Small intestine (tissue), 16 donors: Measurements from ENCODE around the gene HAGHL. TPM values are rescaled to one million over a fixed set of nuclear protein-coding genes. Genes with fewer than 3 reads are reported as not detected.
A peak's percentile ranks its signal among the peaks of the same experiment; 100 is the strongest.

ENCODE experiments used
- DNase-seq, 2 donors: peaks; one replicate each; pipeline versions ENCODE4 v3.0.0 to v3.0.0-alpha.2; 2013
- FAIRE-seq: peaks from 2 replicates; lab custom pipeline; 2012; peaks lifted over from hg19 to GRCh38; lab: Jason Lieb, UNC
- H3K27ac ChIP-seq, 3 donors: one replicate each; pipeline ENCODE4 v1.5.1; 2013; ENCODE audit warnings: low read length in 2 of 3, mild to moderate bottlenecking in 2 of 3, control low read depth in 1 of 3, inconsistent platforms in 1 of 3, low read depth in 1 of 3, moderate library complexity in 1 of 3
- H3K27me3 ChIP-seq, 3 donors: one replicate each; pipeline ENCODE4 v1.6.1; 2013; ENCODE audit warnings: low read length in 3 of 3, inconsistent platforms in 1 of 3; ENCODE audit not compliant: control insufficient read depth in 3 of 3, insufficient read depth in 3 of 3
- H3K36me3 ChIP-seq, 3 donors: one replicate each; pipeline ENCODE4 v1.6.1; 2013; ENCODE audit warnings: low read length in 3 of 3, inconsistent platforms in 1 of 3, low read depth in 1 of 3, mild to moderate bottlenecking in 1 of 3, moderate library complexity in 1 of 3; ENCODE audit not compliant: control insufficient read depth in 3 of 3, insufficient read depth in 2 of 3
- H3K4me1 ChIP-seq, 3 donors: one replicate each; pipeline ENCODE4 v1.6.1; 2013; ENCODE audit warnings: low read length in 2 of 3, inconsistent platforms in 1 of 3, low read depth in 1 of 3, mild to moderate bottlenecking in 1 of 3, moderate library complexity in 1 of 3; ENCODE audit not compliant: control insufficient read depth in 3 of 3, insufficient read depth in 2 of 3
- H3K4me3 ChIP-seq, 3 donors: one replicate each; pipeline ENCODE4 v1.5.1; 2013; ENCODE audit warnings: low read length in 3 of 3, control low read depth in 1 of 3, inconsistent platforms in 1 of 3, low read depth in 1 of 3, mild to moderate bottlenecking in 1 of 3, moderate library complexity in 1 of 3
- H3K9me3 ChIP-seq, 2 donors: one replicate each; pipeline ENCODE4 v1.6.1; 2013; ENCODE audit warnings: low read depth in 1 of 2, low read length in 1 of 2; ENCODE audit not compliant: control insufficient read depth in 2 of 2, insufficient read depth in 1 of 2
- WGBS, 3 donors: extraction: QIAGEN DNeasy Blood & Tissue Kit; methylation state at CpG; one replicate each; pipeline ENCODE4 v1.1.7; 2013; 5-methylcytosine and 5-hydroxymethylcytosine counted together
- long read RNA-seq, 10 donors: transcript quantifications; one replicate each; lab custom pipeline, GENCODE V29; 2026
- polyA plus RNA-seq, 4 donors: library from polyadenylated mRNA; stranded (reverse) in 3 of 4; unstranded in 1 of 4; fragments of 200-250 nt in 3 of 4; fragments of 120-200 nt in 1 of 4; gene quantifications; one replicate each; pipeline versions ENCODE4 v1.2.1 to v1.2.3, GENCODE V29; 2013
- donor health status: healthy with polysubstance abuse.
- donor health status: control.
- donor health status: control.
- donor health status: Bipolar disorder and iron deficiency.
- donor health status: healthy.

Gene HAGHL
- polyA plus RNA-seq, result 1 to 10 TPM; 1.4 to 4.8 (median 3.4) TPM
- long read RNA-seq, donor 1, result 0 reads
- long read RNA-seq, donor 2, result 0 reads
- long read RNA-seq, donor 3, partial matches to known transcripts, result 0 of 2 reads
- long read RNA-seq, donor 3, other reads (novel, unspliced or antisense), result 0 of 2 reads
- long read RNA-seq, donor 4, result 0 reads
- long read RNA-seq, donor 5, result 0 reads
- long read RNA-seq, donor 6, partial matches to known transcripts, result 0 of 1 reads
- long read RNA-seq, donor 6, other reads (novel, unspliced or antisense), result 0 of 1 reads
- long read RNA-seq, donor 7, partial matches to known transcripts, result 0 of 3 reads
- long read RNA-seq, donor 7, other reads (novel, unspliced or antisense), result 0 of 3 reads
- long read RNA-seq, donor 8, result 0 reads
- long read RNA-seq, donor 9, result 0 reads
- long read RNA-seq, donor 10, partial matches to known transcripts, result 5 of 5 reads
- long read RNA-seq, donor 10, other reads (novel, unspliced or antisense), result 0 of 5 reads

DNA sequence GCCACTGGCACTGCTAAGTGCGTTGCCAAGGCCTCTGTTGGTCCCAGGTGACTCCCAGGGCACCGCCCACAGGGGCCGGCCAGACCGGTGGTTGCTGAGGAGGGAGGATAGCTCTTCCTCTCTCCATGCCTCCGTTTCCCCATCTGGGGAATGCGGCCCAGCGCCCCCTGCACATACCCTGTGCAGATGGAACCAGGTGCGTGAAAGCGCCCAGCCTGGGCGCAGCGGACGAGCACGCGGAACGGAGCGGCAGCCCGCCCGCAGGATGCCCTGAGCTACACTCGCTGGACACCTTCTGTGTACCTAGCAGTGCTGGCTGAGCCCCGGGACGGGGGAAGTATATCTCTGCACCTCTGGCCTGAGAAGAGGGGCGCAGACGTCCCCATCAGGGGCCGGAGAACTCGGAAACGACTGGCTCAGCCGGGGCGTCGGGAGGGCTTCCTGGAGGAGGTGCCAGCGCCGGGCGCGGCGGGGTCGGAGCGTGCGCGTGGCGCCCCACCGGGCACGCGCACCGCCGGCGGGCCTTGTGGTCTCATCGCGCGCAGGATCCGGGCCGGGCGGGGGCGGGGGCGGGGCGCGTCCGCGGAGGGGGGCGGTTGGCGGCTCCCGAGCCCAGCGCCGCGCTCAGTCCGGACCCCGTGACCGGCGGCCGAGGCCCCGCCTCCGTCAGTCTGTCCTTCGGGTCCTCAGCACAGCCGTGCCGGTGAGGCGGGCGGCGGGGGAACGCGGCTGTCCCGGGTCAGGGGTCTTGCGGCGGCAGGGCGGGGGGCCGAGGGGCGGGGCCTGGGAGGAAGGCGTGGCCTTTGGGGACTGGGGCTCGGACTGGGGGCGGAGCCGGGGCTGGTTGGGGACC is at the start of gene HAGHL, which contains the start of gene CCDC78:
Gene HAGHL, plus strand, starts transcription at position 669 of the 853 bp plus-strand sequence. CDS start 404 bp downstream, outside the sequence.
Gene CCDC78, minus strand, starts transcription at position 6 of the 853 bp plus-strand sequence. CDS start 76 bp downstream, outside the sequence.
- H3K27ac ChIP-seq, result no peak within 1 kb of the TSS
- WGBS, 3 donors, result 1 to 2% (median 2%) methylated on average over 49 to 88 of the region's 88 CpGs
- FAIRE-seq (no peak), DNase-seq (peak in 1 of 2 donors; percentile 46)
- peaks cover 0 to 23% (median 4%) of the 10 kb centered on the region in 3 donors for H3K4me1 ChIP-seq
- peaks cover 2 to 5% of the 10 kb centered on the region in 2 donors for H3K9me3 ChIP-seq
- H3K4me3 ChIP-seq, result peak within 1 kb of the TSS; percentile 25 to 52 (median 41)
- peaks cover 0 to 22% (median 10%) of the 10 kb centered on the region in 3 donors for H3K27me3 ChIP-seq
- peaks cover 0 to 45% (median 0%) of the 10 kb centered on the region in 3 donors for H3K36me3 ChIP-seq

DNA sequence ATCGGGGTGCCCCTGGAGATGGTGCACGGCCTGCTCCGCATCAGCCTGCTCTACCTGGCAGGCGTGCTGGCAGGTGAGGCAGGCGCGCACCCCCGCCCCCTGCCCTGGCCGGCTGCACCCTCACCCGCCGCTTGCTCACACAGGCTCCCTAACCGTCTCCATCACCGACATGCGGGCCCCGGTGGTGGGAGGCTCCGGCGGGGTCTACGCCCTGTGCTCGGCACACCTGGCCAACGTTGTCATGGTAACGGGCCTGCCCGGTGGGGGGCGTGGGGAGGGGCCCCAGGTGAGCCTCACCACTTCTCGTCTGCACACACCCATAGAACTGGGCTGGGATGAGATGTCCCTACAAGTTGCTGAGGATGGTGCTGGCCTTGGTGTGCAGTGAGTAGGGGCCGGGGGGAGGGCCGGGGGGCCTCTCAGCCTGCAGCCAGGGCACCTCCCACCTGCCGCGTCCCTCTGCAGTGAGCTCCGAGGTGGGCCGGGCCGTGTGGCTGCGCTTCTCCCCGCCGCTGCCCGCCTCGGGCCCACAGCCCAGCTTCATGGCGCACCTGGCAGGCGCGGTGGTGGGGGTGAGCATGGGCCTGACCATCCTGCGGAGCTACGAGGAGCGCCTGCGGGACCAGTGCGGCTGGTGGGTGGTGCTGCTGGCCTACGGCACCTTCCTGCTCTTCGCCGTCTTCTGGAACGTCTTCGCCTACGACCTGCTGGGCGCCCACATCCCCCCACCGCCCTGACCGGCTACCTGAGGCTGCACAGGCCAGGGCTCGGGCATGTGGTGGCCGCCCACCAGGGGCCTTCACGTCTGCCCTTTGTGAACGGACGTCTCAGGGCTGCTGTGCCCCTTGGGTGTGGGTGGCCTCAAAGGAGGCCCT is 49.4 kb upstream of the HAGHL start:
- Histone ChIP-seq H3K36me3 (peaks cover 6 to 42% (median 9%) of the 10 kb centered on the region in 3 donors), H3K9me3 (no peaks in the 10 kb centered on the region), H3K4me3 (no peak overlapping the region), H3K27me3 (peaks cover 0 to 3% (median 0%) of the 10 kb centered on the region in 3 donors), H3K27ac (peak overlapping the region in 1 of 3 donors; percentile 30), H3K4me1 (peaks cover 8 to 44% (median 10%) of the 10 kb centered on the region in 3 donors)
- 47 to 57% (median 53%) methylated on average over 49 to 57 of the region's 57 CpGs for WGBS, 3 donors
- DNase-seq (no peak), FAIRE-seq (no peak)

GRCh38 chr16:678209-678857 is 48.6 kb upstream of the HAGHL start:
- Histone ChIP-seq H3K27me3 (peaks cover 0 to 3% (median 0%) of the 10 kb centered on the region in 3 donors), H3K36me3 (peaks cover 5 to 42% (median 8%) of the 10 kb centered on the region in 3 donors), H3K4me3 (no peak overlapping the region), H3K27ac (peak overlapping the region in 1 of 3 donors; percentile 5), H3K4me1 (peaks cover 8 to 51% (median 10%) of the 10 kb centered on the region in 3 donors), H3K9me3 (no peaks in the 10 kb centered on the region)
- DNase-seq (no peak), FAIRE-seq (no peak)
- WGBS, 3 donors, result 70 to 77% (median 76%) methylated on average over 19 to 21 of the region's 21 CpGs

- Histone ChIP-seq H3K4me3 (peak overlapping the region in 2 of 3 donors; percentile 43 to 82), H3K9me3 (no peaks in the 10 kb centered on the region), H3K27me3 (peaks cover 0 to 3% (median 0%) of the 10 kb centered on the region in 3 donors), H3K36me3 (peaks cover 5 to 37% (median 8%) of the 10 kb centered on the region in 3 donors), H3K27ac (peak overlapping the region; percentile 69 to 89 (median 70)), H3K4me1 (peaks cover 8 to 54% (median 10%) of the 10 kb centered on the region in 3 donors)
- DNase-seq, result peak; percentile 51 to 85
- WGBS, 3 donors, result 24 to 29% (median 24%) methylated on average over 41 to 52 of the region's 52 CpGs
- no peak for FAIRE-seq
These were observed 47.8 kb upstream of the HAGHL start for GRCh38 chr16:678858-679813.

- Histone ChIP-seq H3K27ac (peak within 1 kb of the TSS; percentile 82 to 97 (median 96)), H3K27me3 (peaks cover 0 to 3% (median 0%) of the 10 kb centered on the region in 3 donors), H3K4me1 (peaks cover 8 to 47% (median 9%) of the 10 kb centered on the region in 3 donors), H3K9me3 (no peaks in the 10 kb centered on the region), H3K4me3 (peak within 1 kb of the TSS; percentile 79 to 90 (median 82)), H3K36me3 (peaks cover 5 to 34% (median 8%) of the 10 kb centered on the region in 3 donors)
- DNase-seq, result peak; percentile 76 to 90
- 0 to 1% (median 1%) methylated on average over 37 to 91 of the region's 91 CpGs for WGBS, 3 donors
- FAIRE-seq, result no peak
These were observed 46.9 kb upstream of the HAGHL start, which contains the start of gene STUB1 for GRCh38 chr16:679814-680624. Gene STUB1 (plus strand): TSS chr16:680410. CDS start chr16:680526, 116 bp downstream.

DNA sequence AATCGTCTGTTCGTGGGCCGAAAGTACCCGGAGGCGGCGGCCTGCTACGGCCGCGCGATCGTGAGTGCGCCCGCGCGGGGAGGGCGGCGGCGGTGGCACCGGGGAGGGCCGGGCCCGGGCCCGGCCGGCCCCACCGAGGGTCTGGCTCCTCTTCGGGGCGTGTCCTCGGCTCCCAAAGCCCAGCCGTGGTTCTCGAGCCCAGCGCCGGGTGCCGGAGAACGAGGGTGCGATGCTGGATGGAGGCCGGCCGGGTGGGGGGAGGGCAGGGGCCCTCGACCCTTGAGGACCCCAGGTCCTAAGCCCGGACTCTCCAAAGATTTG is 46.3 kb upstream of the HAGHL start:
- Histone ChIP-seq H3K4me1 (peaks cover 5 to 44% (median 6%) of the 10 kb centered on the region in 3 donors), H3K27ac (peak overlapping the region; percentile 46 to 96 (median 82)), H3K27me3 (peaks cover 0 to 3% (median 0%) of the 10 kb centered on the region in 3 donors), H3K9me3 (no peaks in the 10 kb centered on the region), H3K36me3 (peaks cover 5 to 40% (median 9%) of the 10 kb centered on the region in 3 donors), H3K4me3 (peak overlapping the region; percentile 79 to 90 (median 82))
- FAIRE-seq (no peak), DNase-seq (no peak)
- 0 to 1% (median 0%) methylated on average over 32 to 38 of the region's 38 CpGs for WGBS, 3 donors
